SH-SY5Y (cell line): ENCODE results near the gene PRKCZ.

Experiments
- GATA2 ChIP-seq: IDR thresholded peaks from 2 replicates; pipeline ENCODE4 v1.6.1; 2011; ENCODE audit warnings: mild to moderate bottlenecking, low read depth, low read length
- GATA3 ChIP-seq: IDR thresholded peaks from 2 replicates; pipeline ENCODE4 v1.6.1; 2011; ENCODE audit warnings: low read depth, mild to moderate bottlenecking, low read length, moderate library complexity

DNA sequence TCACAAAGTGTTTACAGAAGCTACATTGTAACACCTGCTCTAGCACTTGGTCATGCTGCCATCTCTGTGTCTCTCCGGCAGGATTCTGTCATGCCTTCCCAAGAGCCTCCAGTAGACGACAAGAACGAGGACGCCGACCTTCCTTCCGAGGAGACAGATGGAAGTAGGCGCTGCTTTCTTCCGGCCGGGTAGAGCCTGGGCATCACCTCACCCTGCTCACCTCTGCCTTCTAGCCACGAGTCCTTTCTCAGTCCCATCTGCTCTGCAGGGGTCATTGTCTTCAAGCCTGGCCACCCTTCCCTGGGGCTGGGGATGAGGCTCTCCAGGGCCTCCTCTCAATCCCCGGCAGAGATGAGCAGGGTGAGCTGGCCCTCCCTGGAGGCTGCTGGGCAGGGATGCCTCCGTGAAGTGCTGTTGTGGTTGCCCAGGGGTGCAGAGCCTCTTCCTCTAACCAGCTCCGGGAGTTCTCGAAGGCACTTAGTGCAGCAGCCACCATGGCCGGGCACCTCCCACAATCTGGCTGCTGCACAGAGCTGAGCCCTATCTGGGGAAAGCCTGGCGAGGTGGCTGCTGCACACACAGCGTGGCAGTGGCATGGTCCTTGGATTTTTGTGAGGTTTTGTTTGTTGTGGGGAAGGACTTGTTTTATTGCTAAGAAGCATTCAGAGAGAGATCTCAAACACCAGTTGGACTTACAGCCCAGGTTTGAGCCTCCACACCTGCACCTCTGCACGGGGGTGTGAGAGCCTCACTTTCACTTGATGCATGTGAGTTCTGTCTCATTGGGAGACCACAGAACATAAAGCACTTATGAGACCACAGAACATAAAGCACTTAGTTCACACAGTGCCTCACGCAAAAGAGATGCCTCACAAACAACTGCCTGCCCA lies 96.0 kb downstream of the PRKCZ start:
- TF ChIP-seq GATA3 (no peak), GATA2 (no peak)
